K562 (cell line): ENCODE measurements around the gene ZNF831. TPM values are rescaled to one million over a fixed set of nuclear protein-coding genes. Genes with fewer than 3 reads are reported as not detected.

Experiments used
- ATAC-seq: fragments of 200-7000 bp; cut with Tn5 transposase; 3 replicates; pipeline ENCODE4 v1.9.1; 2020; ENCODE audit warnings: moderate library complexity
- BruUV-seq: library from RNA; stranded (reverse); fragments of 400-500 nt; replicated peaks from 2 replicates; lab custom pipeline; 2021; lab: Mats Ljungman, UMichigan
- CTCF ChIA-PET: fragments of 300-600 bp; formaldehyde crosslinking; extraction: SDS; loops from one replicate; lab custom pipeline; 2021; ENCODE audit warnings: low intra/inter-chr PET ratio; lab: Yijun Ruan, JAX
- POLR2A ChIA-PET: fragments of 300-600, 350-650 bp; sonication (Branson Sonifier 250); formaldehyde crosslinking; extraction: SDS; loops from one replicate; lab custom pipeline; 2021; ENCODE audit warnings: antibody characterized with exemption, inconsistent platforms; lab: Yijun Ruan, JAX
- DNase-seq, 4 experiments: peaks; one replicate each; pipeline versions ENCODE4 v3.0.0 to v3.0.0-alpha.2; 2011 to 2018; ENCODE audit warnings: low spot score in 3 of 4, mixed read lengths in 3 of 4; ENCODE audit errors: extremely low read depth in 1 of 4
- FAIRE-seq: peaks from 2 replicates; lab custom pipeline; 2011; peaks lifted over from hg19 to GRCh38; lab: Jason Lieb, UNC
- H2AFZ ChIP-seq: 2 replicates; pipeline ENCODE4 v1.6.0; 2011; ENCODE audit warnings: low read depth, low read length, control low read depth, inconsistent platforms
- H3K27ac ChIP-seq: fragments of 200-600 bp; 3 replicates; pipeline ENCODE4 v1.8.0; 2011; ENCODE audit warnings: low read depth, mild to moderate bottlenecking, control low read depth, inconsistent platforms, low read length, moderate library complexity, mixed read lengths; ENCODE audit errors: extremely low read depth
- H3K27me3 ChIP-seq, 2 experiments: fragments of 300-600 bp in 1 of 2; 2 replicates in 1 of 2; 3 replicates in 1 of 2; pipeline versions ENCODE4 v1.6.0 to v1.8.0; 2011; ENCODE audit warnings: inconsistent platforms in 2 of 2, low read length in 2 of 2, mild to moderate bottlenecking in 1 of 2, mixed read lengths in 1 of 2, moderate library complexity in 1 of 2; ENCODE audit not compliant: control insufficient read depth in 2 of 2, insufficient read depth in 2 of 2
- H3K36me3 ChIP-seq: fragments of 300-600 bp; 3 replicates; pipeline ENCODE4 v1.8.0; 2011; ENCODE audit warnings: mild to moderate bottlenecking, low read length, inconsistent platforms; ENCODE audit not compliant: control insufficient read depth, insufficient read depth
- H3K4me1 ChIP-seq, 2 experiments: fragments of 200-600 bp in 1 of 2; replicated peaks in 1 of 2; 2 replicates in 1 of 2; 3 replicates in 1 of 2; pipeline versions ENCODE4 v1.5.1 to v1.8.0; 2011; ENCODE audit warnings: inconsistent platforms in 2 of 2, low read length in 2 of 2, mild to moderate bottlenecking in 1 of 2, mixed read lengths in 1 of 2, moderate library complexity in 1 of 2; ENCODE audit not compliant: control insufficient read depth in 2 of 2, insufficient read depth in 2 of 2
- H3K4me2 ChIP-seq: 2 replicates; pipeline ENCODE4 v1.6.1; 2011; ENCODE audit warnings: low read length, control low read depth, inconsistent platforms, mixed read lengths; ENCODE audit not compliant: insufficient read depth
- H3K4me3 ChIP-seq: fragments of 200-600 bp; sonication (generic), shearing (Covaris generic); 2 replicates; pipeline ENCODE4 v1.5.1; 2016; ENCODE audit warnings: control low read depth, inconsistent platforms
- H3K79me2 ChIP-seq: fragments of 200-600 bp; 3 replicates; pipeline ENCODE4 v1.8.0; 2011; ENCODE audit warnings: low read length, inconsistent platforms; ENCODE audit not compliant: control insufficient read depth, insufficient read depth
- H3K9ac ChIP-seq, 2 experiments: 2 replicates each; pipeline versions ENCODE4 v1.6.0 to v1.6.1; 2011; ENCODE audit warnings: low read depth in 2 of 2, low read length in 2 of 2, control low read depth in 1 of 2, inconsistent platforms in 1 of 2, mild to moderate bottlenecking in 1 of 2, mixed read lengths in 1 of 2; ENCODE audit not compliant: insufficient read depth in 1 of 2
- H3K9me1 ChIP-seq: one replicate; pipeline ENCODE4 v1.6.0; 2011; ENCODE audit warnings: inconsistent platforms, mild to moderate bottlenecking, low read length, moderate library complexity; ENCODE audit not compliant: control insufficient read depth, insufficient read depth
- H3K9me3 ChIP-seq: replicated peaks from 2 replicates; pipeline ENCODE4 v1.5.1; 2011; ENCODE audit warnings: low read depth, low read length, inconsistent platforms; ENCODE audit not compliant: control insufficient read depth, insufficient read depth
- H4K20me1 ChIP-seq: replicated peaks from 2 replicates; pipeline ENCODE4 v1.6.1; 2011; ENCODE audit warnings: low read length, inconsistent platforms, mixed read lengths; ENCODE audit not compliant: control insufficient read depth, insufficient read depth
- CREB5 ChIP-seq: fragments of 250-450 bp; sonication (Bioruptor Pico); IDR thresholded peaks from 2 replicates; pipeline ENCODE4 v1.5.0; 2020; ENCODE audit warnings: mild to moderate bottlenecking
- JUND ChIP-seq, 2 experiments: IDR thresholded peaks; 2 replicates in 1 of 2; 3 replicates in 1 of 2; pipeline ENCODE4 v1.6.1; 2011; ENCODE audit warnings: borderline replicate concordance in 2 of 2, low read depth in 2 of 2, low read length in 2 of 2, improper control_type of control experiment in 1 of 2, missing biosample characterization in 1 of 2, missing genetic modification characterization in 1 of 2, missing genetic modification reagents in 1 of 2
- MLLT1 ChIP-seq, 2 experiments: fragments of 450-650 bp; IDR thresholded peaks; 2 replicates each; pipeline ENCODE4 v1.6.1; 2016
- RFX7 ChIP-seq: fragments of 250-450 bp; sonication (Bioruptor Pico); IDR thresholded peaks from 2 replicates; pipeline ENCODE4 v1.5.1; 2021; ENCODE audit warnings: mild to moderate bottlenecking
- SAP30 ChIP-seq: fragments of 200-600 bp; sonication (generic); IDR thresholded peaks from 2 replicates; pipeline ENCODE4 v1.6.1; 2012; ENCODE audit warnings: borderline replicate concordance, low read depth, mild to moderate bottlenecking, moderate library complexity, low read length, control low read depth, inconsistent platforms; ENCODE audit not compliant: insufficient read depth, poor library complexity, severe bottlenecking
- SMC3 ChIP-seq: conservative IDR thresholded peaks from 2 replicates; pipeline ENCODE4 v1.6.1; 2011; ENCODE audit warnings: low read depth, low read length, improper control_type of control experiment; ENCODE audit not compliant: insufficient read depth
- WGBS: fragments of 100-300 bp; shearing (Covaris generic); methylation state at CpG from one replicate; pipeline ENCODE4 v1.1.6; 2016; ENCODE audit warnings: low coverage, mixed read lengths; ENCODE audit not compliant: insufficient coverage; ENCODE audit errors: missing lambda C conversion rate; 5-methylcytosine and 5-hydroxymethylcytosine counted together
- in situ Hi-C: fragments of 300-500 bp; cut with MboI; formaldehyde crosslinking; loops from 4 replicates; pipeline ENCODE4 v1.15.0; 2018; ENCODE audit warnings: inconsistent platforms, mixed read lengths
- intact Hi-C: fragments of 100-400 bp; cut with micrococcal nuclease; formaldehyde crosslinking; loops from 2 replicates; pipeline ENCODE4 v1.14.2; 2022
- polyA plus RNA-seq, 8 experiments: library from polyadenylated mRNA; depleted of rRNA in 4 of 8; stranded (reverse) in 5 of 8; unstranded in 3 of 8; fragments of >200 nt; fragmentation: Nextera tagmentation in 2 of 8; fragmentation: Illumina TruSeq in 1 of 8; extraction: Ambion mirVana in 2 of 8; extraction: Trizol in 1 of 8; gene quantifications; 2 replicates each; pipeline versions ENCODE4 v1.2.1 to v1.2.3, GENCODE V29; 2011 to 2014; ENCODE audit warnings: inconsistent platforms in 1 of 8, missing spikeins in 1 of 8
- total RNA-seq, 7 experiments: library from RNA; depleted of rRNA in 6 of 7; stranded (reverse); fragments of >200 nt in 6 of 7; fragmentation: Illumina TruSeq in 2 of 7; extraction: Trizol in 2 of 7; gene quantifications; 2 replicates each; pipeline versions ENCODE4 v1.2.1 to v1.2.3, GENCODE V29; 2011 to 2021; ENCODE audit warnings: low replicate concordance in 1 of 7
- TF ChIP-seq, protein P1 (sequence below), 3 experiments: fragments of 200-800 bp in 1 of 3; fragments of 250-450 bp in 1 of 3; fragments of 450-650 bp in 1 of 3; sonication (Bioruptor Pico) in 1 of 3; sonication (Bioruptor generic) in 1 of 3; formaldehyde crosslinking in 1 of 3; IDR thresholded peaks; 2 replicates each; pipeline versions ENCODE4 v1.6.1 to v1.8.0; 2016 to 2022; ENCODE audit warnings: mild to moderate bottlenecking in 2 of 3, missing genetic modification characterization in 2 of 3, missing compliant biosample characterization in 1 of 3, moderate library complexity in 1 of 3
- TF ChIP-seq, protein P2 (sequence below), 3 experiments: IDR thresholded peaks in 2 of 3; conservative IDR thresholded peaks in 1 of 3; 2 replicates each; pipeline ENCODE4 v1.5.1; 2011 to 2012; ENCODE audit warnings: low read length in 3 of 3, mild to moderate bottlenecking in 3 of 3, control low read depth in 2 of 3, improper control_type of control experiment in 1 of 3, inconsistent platforms in 1 of 3, low read depth in 1 of 3, mixed read lengths in 1 of 3, moderate library complexity in 1 of 3; ENCODE audit not compliant: insufficient read depth in 2 of 3

ZNF831 gene
- total and polyA plus RNA-seq, 9 of the 15 experiments (the other 6 are each of a cell fraction or from before 2014, with no cell fraction given) = not detected

DNA sequence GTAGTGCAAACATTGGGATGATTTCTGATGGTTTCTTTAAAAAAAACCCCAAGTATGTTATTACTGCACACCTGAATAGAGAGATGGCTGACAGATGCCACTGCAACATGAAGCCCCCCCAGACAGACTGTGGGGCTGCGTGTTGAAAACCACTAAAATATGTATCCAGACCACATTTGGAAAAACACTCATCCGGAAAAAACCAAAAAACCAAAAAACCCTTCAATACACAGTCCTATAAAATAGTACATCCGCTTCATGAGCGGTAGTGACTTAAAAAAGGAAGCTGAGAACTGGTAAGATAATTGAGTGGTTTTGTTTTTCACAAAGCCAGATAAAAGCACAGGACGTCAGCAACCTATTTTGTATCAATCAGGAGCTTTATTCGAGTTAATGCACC is 89.7 kb downstream of the ZNF831 start (continued):
- TF ChIP-seq, protein P1, sequence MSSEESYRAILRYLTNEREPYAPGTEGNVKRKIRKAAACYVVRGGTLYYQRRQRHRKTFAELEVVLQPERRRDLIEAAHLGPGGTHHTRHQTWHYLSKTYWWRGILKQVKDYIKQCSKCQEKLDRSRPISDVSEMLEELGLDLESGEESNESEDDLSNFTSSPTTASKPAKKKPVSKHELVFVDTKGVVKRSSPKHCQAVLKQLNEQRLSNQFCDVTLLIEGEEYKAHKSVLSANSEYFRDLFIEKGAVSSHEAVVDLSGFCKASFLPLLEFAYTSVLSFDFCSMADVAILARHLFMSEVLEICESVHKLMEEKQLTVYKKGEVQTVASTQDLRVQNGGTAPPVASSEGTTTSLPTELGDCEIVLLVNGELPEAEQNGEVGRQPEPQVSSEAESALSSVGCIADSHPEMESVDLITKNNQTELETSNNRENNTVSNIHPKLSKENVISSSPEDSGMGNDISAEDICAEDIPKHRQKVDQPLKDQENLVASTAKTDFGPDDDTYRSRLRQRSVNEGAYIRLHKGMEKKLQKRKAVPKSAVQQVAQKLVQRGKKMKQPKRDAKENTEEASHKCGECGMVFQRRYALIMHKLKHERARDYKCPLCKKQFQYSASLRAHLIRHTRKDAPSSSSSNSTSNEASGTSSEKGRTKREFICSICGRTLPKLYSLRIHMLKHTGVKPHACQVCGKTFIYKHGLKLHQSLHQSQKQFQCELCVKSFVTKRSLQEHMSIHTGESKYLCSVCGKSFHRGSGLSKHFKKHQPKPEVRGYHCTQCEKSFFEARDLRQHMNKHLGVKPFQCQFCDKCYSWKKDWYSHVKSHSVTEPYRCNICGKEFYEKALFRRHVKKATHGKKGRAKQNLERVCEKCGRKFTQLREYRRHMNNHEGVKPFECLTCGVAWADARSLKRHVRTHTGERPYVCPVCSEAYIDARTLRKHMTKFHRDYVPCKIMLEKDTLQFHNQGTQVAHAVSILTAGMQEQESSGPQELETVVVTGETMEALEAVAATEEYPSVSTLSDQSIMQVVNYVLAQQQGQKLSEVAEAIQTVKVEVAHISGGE (CRISPR knock-in tag; IDR thresholded peaks at IDR 0.05) = no peak
- TF ChIP-seq JUND (IDR thresholded peaks at IDR 0.05; ENCODE audit: borderline replicate concordance, low read depth, low read length) (no peak), JUND (tag; IDR thresholded peaks at IDR 0.05; ENCODE audit: borderline replicate concordance, low read depth, low read length) (no peak)

- H4K20me1 ChIP-seq = no peaks in the 10 kb centered on the region
- no peak overlapping the region for H2AFZ ChIP-seq
- in situ Hi-C loops = no loop called here
- 0% methylated on average over 3 of the region's 4 CpGs for WGBS
- intact Hi-C loops = no loop called here
- no peaks in the 10 kb centered on the region for H3K36me3 ChIP-seq
- no peak overlapping the region for H3K27ac ChIP-seq
- no peak overlapping the region for H3K9ac ChIP-seq
- DNase-seq = no peak
- no peaks in the 10 kb centered on the region for H3K4me1 ChIP-seq
- no peaks in the 10 kb centered on the region for H3K9me3 ChIP-seq
- no peak for ATAC-seq
- H3K27me3 ChIP-seq = peaks cover 6 to 12% of the 10 kb centered on the region in 2 experiments
- POLR2A ChIA-PET = interaction anchor here (0.6 to 0.7 kb wide), 2 partner anchors 317 to 1302 kb away, joined by 3 read pairs; no protein-coding TSS in a partner anchor
- H3K9me1 ChIP-seq = no peaks in the 10 kb centered on the region
- no peaks in the 10 kb centered on the region for H3K79me2 ChIP-seq
- H3K4me3 ChIP-seq = no peak overlapping the region
- TF ChIP-seq, protein P2, sequence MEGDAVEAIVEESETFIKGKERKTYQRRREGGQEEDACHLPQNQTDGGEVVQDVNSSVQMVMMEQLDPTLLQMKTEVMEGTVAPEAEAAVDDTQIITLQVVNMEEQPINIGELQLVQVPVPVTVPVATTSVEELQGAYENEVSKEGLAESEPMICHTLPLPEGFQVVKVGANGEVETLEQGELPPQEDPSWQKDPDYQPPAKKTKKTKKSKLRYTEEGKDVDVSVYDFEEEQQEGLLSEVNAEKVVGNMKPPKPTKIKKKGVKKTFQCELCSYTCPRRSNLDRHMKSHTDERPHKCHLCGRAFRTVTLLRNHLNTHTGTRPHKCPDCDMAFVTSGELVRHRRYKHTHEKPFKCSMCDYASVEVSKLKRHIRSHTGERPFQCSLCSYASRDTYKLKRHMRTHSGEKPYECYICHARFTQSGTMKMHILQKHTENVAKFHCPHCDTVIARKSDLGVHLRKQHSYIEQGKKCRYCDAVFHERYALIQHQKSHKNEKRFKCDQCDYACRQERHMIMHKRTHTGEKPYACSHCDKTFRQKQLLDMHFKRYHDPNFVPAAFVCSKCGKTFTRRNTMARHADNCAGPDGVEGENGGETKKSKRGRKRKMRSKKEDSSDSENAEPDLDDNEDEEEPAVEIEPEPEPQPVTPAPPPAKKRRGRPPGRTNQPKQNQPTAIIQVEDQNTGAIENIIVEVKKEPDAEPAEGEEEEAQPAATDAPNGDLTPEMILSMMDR (IDR thresholded peaks at IDR 0.05 in 2 of 3, conservative IDR thresholded peaks at IDR 0.05 in 1 of 3; ENCODE audit: insufficient read depth in 2 of 3, low read depth in 1 of 3, low read length in 3 of 3) = 0 out of 6 replicates have a peak, but pooled peaks of 1 of the 3 experiments have one; percentile 10
- TF ChIP-seq MLLT1 (IDR thresholded peaks at IDR 0.05) (no peak), SAP30 (no peak), SMC3 (no peak), RFX7 (CRISPR knock-in tag) (no peak), CREB5 (CRISPR knock-in tag) (no peak)
- TF ChIP-seq, all 486 proteins: peak for 1
- no TSS peak for BruUV-seq
- no peak for FAIRE-seq
- H3K4me2 ChIP-seq = no peak overlapping the region
- CTCF ChIA-PET = no interaction called here
These were observed 90.2 kb downstream of the ZNF831 start for GRCh38 chr20:59253779-59254319.
